Breast epithelium (tissue), 3 donors: ENCODE results near the gene AGAP1.

Source experiments
- CTCF ChIP-seq, 3 donors: fragments of 450-650 bp; IDR thresholded peaks; one replicate each; pipeline ENCODE4 v1.5.1; 2016 to 2017; ENCODE audit warnings: antibody characterized with exemption in 3 of 3, mild to moderate bottlenecking in 3 of 3, moderate library complexity in 3 of 3
- POLR2AphosphoS5 ChIP-seq, 3 donors: sonication (generic); formaldehyde crosslinking; IDR thresholded peaks; one replicate each; pipeline ENCODE4 v1.6.1; 2017; ENCODE audit warnings: antibody characterized with exemption in 3 of 3

- no peak for TF ChIP-seq CTCF (IDR thresholded peaks at IDR 0.05)
- TF ChIP-seq POLR2AphosphoS5 (IDR thresholded peaks at IDR 0.05): no peak
Measured at GRCh38 chr2:235957251-235957650, 463.4 kb downstream of the AGAP1 start.
